Esophagus muscularis mucosa (tissue), 4 donors: ENCODE data around the gene SPSB2. TPM values are rescaled to one million over a fixed set of nuclear protein-coding genes. Genes with fewer than 3 reads are reported as not detected.
"Not testable (repeated sequence)": the region's sequence is repeated elsewhere in the genome, so short reads cannot be mapped to it uniquely, and the experiment has no call there.

Experiments
- DNase-seq: peaks from one replicate; pipeline ENCODE4 v3.0.0-alpha.2; 2017; ENCODE audit errors: extremely low spot score
- H3K27ac ChIP-seq, 4 donors: fragments of 200-600 bp; sonication (generic); replicated peaks in 1 of 4; 1 replicate in 3 of 4; 2 replicates in 1 of 4; pipeline ENCODE4 v1.5.1; 2016 to 2019; ENCODE audit warnings: mild to moderate bottlenecking in 1 of 4
- H3K27me3 ChIP-seq, 4 donors: fragments of 200-600 bp; sonication (generic); one replicate each; pipeline versions ENCODE4 v1.5.1 to v1.6.0; 2016 to 2019
- H3K36me3 ChIP-seq, 4 donors: fragments of 200-600 bp; sonication (generic); one replicate each; pipeline ENCODE4 v1.5.1; 2016 to 2019
- H3K4me1 ChIP-seq, 4 donors: fragments of 200-600 bp; sonication (generic); one replicate each; pipeline ENCODE4 v1.5.1; 2016 to 2019
- H3K4me3 ChIP-seq, 4 donors: fragments of 200-600 bp; sonication (generic); 1 replicate in 2 of 4; 2 replicates in 2 of 4; pipeline ENCODE4 v1.5.1; 2016 to 2019; ENCODE audit warnings: mild to moderate bottlenecking in 4 of 4, moderate library complexity in 1 of 4
- H3K9me3 ChIP-seq, 4 donors: fragments of 200-600 bp; sonication (generic); 1 replicate in 3 of 4; 2 replicates in 1 of 4; pipeline ENCODE4 v1.5.1; 2016 to 2019
- EP300 ChIP-seq: sonication (generic); formaldehyde crosslinking; IDR thresholded peaks from one replicate; pipeline ENCODE4 v1.6.1; 2017; ENCODE audit warnings: antibody characterized with exemption
- POLR2A ChIP-seq: fragments of 450-650 bp; IDR thresholded peaks from one replicate; pipeline ENCODE4 v1.6.1; 2017; ENCODE audit warnings: antibody characterized with exemption, moderate library complexity, mild to moderate bottlenecking, low read depth
- POLR2AphosphoS5 ChIP-seq, 2 donors: sonication (generic); formaldehyde crosslinking; IDR thresholded peaks; one replicate each; pipeline ENCODE4 v1.6.1; 2017; ENCODE audit warnings: antibody characterized with exemption in 2 of 2
- WGBS: methylation state at CpG from one replicate; pipeline ENCODE4 v1.1.5; 2018; 5-methylcytosine and 5-hydroxymethylcytosine counted together
- intact Hi-C: fragments of 100-400 bp; cut with DNase I; formaldehyde crosslinking; loops from one replicate; pipeline ENCODE4 v1.15.1; 2023
- total RNA-seq, 4 donors: library from RNA; depleted of rRNA; stranded (reverse); fragments of >200 nt; gene quantifications; one replicate each; pipeline versions ENCODE4 v1.1.0 to v1.2.1, GENCODE V29; 2016
- TF ChIP-seq, protein P1 (sequence below), 3 experiments: fragments of 200-600 bp in 2 of 3; fragments of 450-650 bp in 1 of 3; sonication (generic) in 2 of 3; IDR thresholded peaks; one replicate each; pipeline ENCODE4 v1.5.1; 2017 to 2019; ENCODE audit warnings: antibody characterized with exemption in 3 of 3, mild to moderate bottlenecking in 2 of 3, moderate library complexity in 1 of 3

Gene SPSB2
- total RNA-seq, 4 donors from 2014 or later = 4.2 to 10.8 (median 8.5) TPM

DNA sequence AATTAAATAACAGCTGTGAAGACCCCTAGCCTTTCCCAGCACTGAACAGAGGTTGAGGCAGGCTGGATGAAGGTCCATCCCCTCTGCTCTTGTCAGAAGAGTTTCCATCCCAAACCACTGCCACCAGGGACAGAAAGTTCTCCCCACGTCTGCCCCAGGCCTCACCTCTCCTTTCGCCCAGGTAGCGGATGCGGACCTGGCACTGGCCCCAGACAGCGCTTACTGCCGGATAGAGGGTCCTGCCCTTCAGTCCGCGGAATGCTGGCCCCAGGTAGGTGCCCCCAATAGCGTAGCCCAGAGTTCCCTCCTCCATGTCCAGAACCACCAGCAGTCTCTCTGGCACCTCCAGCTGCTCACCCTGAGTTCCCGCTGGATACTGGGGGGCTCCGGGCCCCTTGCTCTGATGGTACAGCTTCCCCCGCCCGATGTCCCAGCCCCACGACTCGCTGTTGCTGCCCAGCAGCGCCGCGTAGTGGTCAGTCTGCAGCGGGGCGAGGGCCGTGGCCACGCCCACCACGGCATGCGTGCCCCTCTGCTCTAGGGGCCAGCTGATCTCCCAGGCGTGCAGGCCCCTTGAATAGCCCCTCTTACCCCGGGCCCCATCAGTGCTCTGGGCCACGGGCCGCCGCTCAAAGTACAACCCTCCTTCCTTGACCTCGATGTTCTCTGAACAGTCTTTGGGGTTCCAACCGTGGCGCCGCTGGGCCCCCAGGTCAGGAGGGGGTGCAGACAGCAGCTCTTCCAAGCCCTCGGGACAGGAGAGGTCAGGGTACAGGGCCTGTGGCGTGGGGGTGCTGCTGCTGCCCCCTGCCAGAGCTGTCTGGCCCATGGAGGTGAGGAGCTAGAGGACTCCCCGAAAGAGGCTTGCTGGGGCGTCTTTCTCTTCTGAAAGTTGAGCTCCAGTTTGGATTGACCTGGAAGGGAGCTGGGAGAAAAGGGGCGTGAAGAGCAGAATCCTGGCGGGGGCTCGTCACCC is 742 bp downstream of the SPSB2 start:
- no peak for DNase-seq
- peak overlapping the region; percentile 65 to 88 (median 70) for H3K4me3 ChIP-seq
- H3K9me3 ChIP-seq = no peaks in the 10 kb centered on the region
- intact Hi-C loops = loop anchor here (5.0 kb wide), 2 partner anchors 95 to 240 kb away; no protein-coding TSS in a partner anchor
- TF ChIP-seq, protein P1, sequence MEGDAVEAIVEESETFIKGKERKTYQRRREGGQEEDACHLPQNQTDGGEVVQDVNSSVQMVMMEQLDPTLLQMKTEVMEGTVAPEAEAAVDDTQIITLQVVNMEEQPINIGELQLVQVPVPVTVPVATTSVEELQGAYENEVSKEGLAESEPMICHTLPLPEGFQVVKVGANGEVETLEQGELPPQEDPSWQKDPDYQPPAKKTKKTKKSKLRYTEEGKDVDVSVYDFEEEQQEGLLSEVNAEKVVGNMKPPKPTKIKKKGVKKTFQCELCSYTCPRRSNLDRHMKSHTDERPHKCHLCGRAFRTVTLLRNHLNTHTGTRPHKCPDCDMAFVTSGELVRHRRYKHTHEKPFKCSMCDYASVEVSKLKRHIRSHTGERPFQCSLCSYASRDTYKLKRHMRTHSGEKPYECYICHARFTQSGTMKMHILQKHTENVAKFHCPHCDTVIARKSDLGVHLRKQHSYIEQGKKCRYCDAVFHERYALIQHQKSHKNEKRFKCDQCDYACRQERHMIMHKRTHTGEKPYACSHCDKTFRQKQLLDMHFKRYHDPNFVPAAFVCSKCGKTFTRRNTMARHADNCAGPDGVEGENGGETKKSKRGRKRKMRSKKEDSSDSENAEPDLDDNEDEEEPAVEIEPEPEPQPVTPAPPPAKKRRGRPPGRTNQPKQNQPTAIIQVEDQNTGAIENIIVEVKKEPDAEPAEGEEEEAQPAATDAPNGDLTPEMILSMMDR (IDR thresholded peaks at IDR 0.05) = peak in 2 of 3 experiments; percentile 85 to 91
- no peak for TF ChIP-seq POLR2A
- no peak for TF ChIP-seq EP300
- TF ChIP-seq POLR2AphosphoS5 (IDR thresholded peaks at IDR 0.05) = peak; percentile 47 to 72
- peaks cover 39 to 66% (median 55%) of the 10 kb centered on the region in 4 donors for H3K4me1 ChIP-seq
- no peaks in the 10 kb centered on the region for H3K27me3 ChIP-seq
- H3K27ac ChIP-seq = peak overlapping the region; percentile 86 to 89 (median 88)
- peaks cover 11 to 30% (median 23%) of the 10 kb centered on the region in 4 donors for H3K36me3 ChIP-seq
- WGBS = 5% methylated on average over 8 of the region's 40 CpGs

- intact Hi-C loops = loop anchor here (5.0 kb wide), 2 partner anchors 96 to 241 kb away; no protein-coding TSS in a partner anchor
- Histone ChIP-seq H3K27ac (peak overlapping the region; percentile 86 to 89 (median 88)), H3K36me3 (peaks cover 11 to 30% (median 24%) of the 10 kb centered on the region in 4 donors), H3K4me1 (peaks cover 46 to 74% (median 62%) of the 10 kb centered on the region in 4 donors), H3K27me3 (no peaks in the 10 kb centered on the region), H3K4me3 (peak overlapping the region; percentile 65 to 88 (median 70)), H3K9me3 (no peaks in the 10 kb centered on the region)
- TF ChIP-seq POLR2AphosphoS5 (IDR thresholded peaks at IDR 0.05) (no peak), POLR2A (no peak), EP300 (no peak)
- TF ChIP-seq, protein P1 (IDR thresholded peaks at IDR 0.05) = no peak
- WGBS = 67% methylated on average over 11 of the region's 12 CpGs
- DNase-seq = no peak
Observed at GRCh38 chr12:6871052-6871957, 1.8 kb downstream of the SPSB2 start.

GRCh38 chr12:6870304-6870703 is 2.8 kb downstream of the SPSB2 start:
- intact Hi-C loops = loop anchor here (5.0 kb wide), 2 partner anchors 97 to 242 kb away; no protein-coding TSS in a partner anchor
- DNase-seq, H3K27me3 ChIP-seq, H3K4me3 ChIP-seq, H3K9me3 ChIP-seq: not testable (repeated sequence)
- 57% methylated on average over 4 of the region's 4 CpGs for WGBS
- H3K27ac ChIP-seq = peak overlapping the region in 3 of 4 donors; percentile 98 to 99 (median 99)
- peaks cover 11 to 35% (median 33%) of the 10 kb centered on the region in 4 donors for H3K36me3 ChIP-seq
- peaks cover 46 to 74% (median 63%) of the 10 kb centered on the region in 4 donors for H3K4me1 ChIP-seq

DNA sequence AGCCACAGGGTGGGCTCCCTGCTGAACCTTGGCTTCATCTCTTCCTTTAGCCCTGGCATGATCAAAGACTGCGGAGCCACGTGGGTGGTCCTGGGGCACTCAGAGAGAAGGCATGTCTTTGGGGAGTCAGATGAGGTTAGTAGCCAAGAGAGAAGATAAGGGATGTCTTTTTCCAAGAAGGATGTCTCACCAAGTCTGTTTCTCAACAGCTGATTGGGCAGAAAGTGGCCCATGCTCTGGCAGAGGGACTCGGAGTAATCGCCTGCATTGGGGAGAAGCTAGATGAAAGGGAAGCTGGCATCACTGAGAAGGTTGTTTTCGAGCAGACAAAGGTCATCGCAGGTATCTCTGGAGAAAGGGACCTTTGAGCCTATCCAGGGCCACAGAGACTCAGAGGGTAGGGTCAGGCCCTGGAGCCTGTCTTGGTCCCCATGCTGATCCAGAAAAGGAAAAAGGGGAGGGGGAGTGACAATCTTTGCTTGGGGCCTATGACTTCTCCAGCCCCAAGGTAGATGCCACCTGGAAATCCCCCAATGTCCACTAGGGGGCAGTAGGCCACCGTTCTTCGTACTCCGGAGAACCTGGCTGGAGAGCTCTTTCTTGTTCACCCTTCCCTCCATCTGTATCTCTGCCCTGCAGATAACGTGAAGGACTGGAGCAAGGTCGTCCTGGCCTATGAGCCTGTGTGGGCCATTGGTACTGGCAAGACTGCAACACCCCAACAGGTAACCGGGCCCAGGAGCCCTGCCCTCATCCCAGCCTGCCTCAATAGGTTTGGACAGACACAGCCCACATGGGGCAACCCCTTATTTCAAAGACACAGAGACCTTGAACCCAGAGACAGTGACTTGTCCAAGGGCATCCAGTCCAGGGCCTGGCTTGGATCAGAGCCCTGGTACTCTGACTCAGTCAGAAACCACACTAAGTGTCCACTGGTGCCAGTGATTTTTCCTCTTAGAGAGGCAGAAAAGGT is 3.8 kb downstream of the SPSB2 start:
- Histone ChIP-seq H3K9me3 (no peaks in the 10 kb centered on the region), H3K27ac (peak overlapping the region; percentile 98 to 99 (median 98)), H3K36me3 (peaks cover 14 to 44% (median 42%) of the 10 kb centered on the region in 4 donors), H3K4me1 (peaks cover 46 to 68% (median 59%) of the 10 kb centered on the region in 4 donors), H3K4me3 (peak overlapping the region; percentile 80 to 97 (median 86)), H3K27me3 (no peaks in the 10 kb centered on the region)
- intact Hi-C loops = loop anchor here (5.0 kb wide), 2 partner anchors 98 to 243 kb away; no protein-coding TSS in a partner anchor
- 28% methylated on average over 12 of the region's 12 CpGs for WGBS
- DNase-seq = peak; percentile 96
- no peak for TF ChIP-seq POLR2A
- TF ChIP-seq, protein P1 (IDR thresholded peaks at IDR 0.05) = peak; percentile 80 to 95 (median 92)
- TF ChIP-seq EP300 = no peak
- TF ChIP-seq POLR2AphosphoS5 (IDR thresholded peaks at IDR 0.05) = peak in 1 of 2 donors; percentile 64
